Stimulated activated naive B cell treated with anti-CD40 and anti-IgM and Interleukin-4, amounts not matched to agents 10 μg/mL and 1 μg/mL and 100 μg/mL, for 72 hours (primary cell): ENCODE measurements around the gene CHRNB4.
"Not testable (repeated sequence)": the region's sequence is repeated elsewhere in the genome, so short reads cannot be mapped to it uniquely, and the experiment has no call there.

Source experiments
- ATAC-seq, 2 donors: fragments of 150-1000 bp; cut with Tn5 transposase; replicated peaks; 2 replicates each; pipeline ENCODE4 v1.10.0; 2021; ENCODE audit warnings: moderate library complexity in 1 of 2
- DNase-seq: peaks from one replicate; pipeline ENCODE4 v3.0.0; 2021
- H3K27ac Mint-ChIP-seq: one replicate; pipeline ENCODE4 v1.8.0; 2022; ENCODE audit warnings: mild to moderate bottlenecking, mixed read lengths
- H3K27me3 Mint-ChIP-seq, 2 donors: one replicate each; pipeline ENCODE4 v1.8.0; 2022; ENCODE audit warnings: mixed read lengths in 2 of 2
- H3K36me3 Mint-ChIP-seq, 2 donors: one replicate each; pipeline ENCODE4 v1.8.0; 2022; ENCODE audit warnings: mixed read lengths in 2 of 2, mild to moderate bottlenecking in 1 of 2
- H3K4me1 Mint-ChIP-seq, 2 donors: one replicate each; pipeline ENCODE4 v1.8.0; 2022; ENCODE audit warnings: mixed read lengths in 2 of 2, mild to moderate bottlenecking in 1 of 2
- H3K4me3 Mint-ChIP-seq, 2 donors: one replicate each; pipeline ENCODE4 v1.8.0; 2022; ENCODE audit warnings: mild to moderate bottlenecking in 2 of 2, mixed read lengths in 2 of 2, moderate library complexity in 1 of 2
- H3K9me3 Mint-ChIP-seq, 2 donors: one replicate each; pipeline ENCODE4 v1.8.0; 2022; ENCODE audit warnings: mixed read lengths in 2 of 2, mild to moderate bottlenecking in 1 of 2

The CHRNB4 gene, protein sequence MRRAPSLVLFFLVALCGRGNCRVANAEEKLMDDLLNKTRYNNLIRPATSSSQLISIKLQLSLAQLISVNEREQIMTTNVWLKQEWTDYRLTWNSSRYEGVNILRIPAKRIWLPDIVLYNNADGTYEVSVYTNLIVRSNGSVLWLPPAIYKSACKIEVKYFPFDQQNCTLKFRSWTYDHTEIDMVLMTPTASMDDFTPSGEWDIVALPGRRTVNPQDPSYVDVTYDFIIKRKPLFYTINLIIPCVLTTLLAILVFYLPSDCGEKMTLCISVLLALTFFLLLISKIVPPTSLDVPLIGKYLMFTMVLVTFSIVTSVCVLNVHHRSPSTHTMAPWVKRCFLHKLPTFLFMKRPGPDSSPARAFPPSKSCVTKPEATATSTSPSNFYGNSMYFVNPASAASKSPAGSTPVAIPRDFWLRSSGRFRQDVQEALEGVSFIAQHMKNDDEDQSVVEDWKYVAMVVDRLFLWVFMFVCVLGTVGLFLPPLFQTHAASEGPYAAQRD

DNA sequence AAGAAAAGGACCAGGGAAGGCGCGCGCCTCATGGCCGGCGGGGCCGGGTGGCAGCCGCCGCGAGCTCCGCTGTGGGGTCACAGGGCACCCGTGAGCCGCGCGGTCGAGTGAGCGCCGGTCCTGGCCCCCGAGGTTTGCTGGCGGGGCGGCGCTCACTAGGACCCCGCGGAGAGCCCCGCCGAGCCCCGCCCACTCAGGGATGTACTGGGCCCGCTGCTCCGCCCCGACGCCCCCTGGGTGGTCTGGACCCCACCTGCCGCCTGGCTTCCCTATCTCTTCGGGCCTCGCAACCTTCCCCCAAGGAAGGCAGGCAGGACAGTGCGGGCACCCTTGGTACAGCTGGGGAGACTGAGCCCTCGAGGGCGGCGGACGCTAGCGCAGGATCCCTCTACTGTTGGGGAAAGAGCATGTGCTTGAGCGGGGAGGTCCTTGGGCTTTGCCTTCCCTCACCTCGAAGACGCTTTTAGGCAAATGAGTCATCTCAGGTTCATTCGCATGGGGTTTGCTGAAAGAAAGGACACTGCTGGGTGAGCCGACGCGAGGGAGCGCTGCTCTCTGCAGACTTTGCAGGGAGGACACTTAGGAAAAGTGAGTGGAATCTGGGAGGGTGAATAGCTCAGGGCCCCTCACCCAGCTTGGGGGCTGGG is at the start of gene CHRNB4:
Gene CHRNB4 (minus strand): TSS at position 109 of the 647 bp plus-strand sequence. CDS start 77 bp downstream, at position 32.
- Mint-ChIP-seq H3K27ac (peak within 1 kb of the TSS; percentile 76), H3K9me3 (no peaks in the 10 kb centered on the region), H3K4me1 (peaks cover 11 to 12% of the 10 kb centered on the region in 2 donors), H3K36me3 (no peaks in the 10 kb centered on the region), H3K27me3 (peaks cover 11 to 16% of the 10 kb centered on the region in 2 donors), H3K4me3 (peak within 1 kb of the TSS; percentile 83)
- ATAC-seq (peak; percentile 69 to 75), DNase-seq (no peak)

DNA sequence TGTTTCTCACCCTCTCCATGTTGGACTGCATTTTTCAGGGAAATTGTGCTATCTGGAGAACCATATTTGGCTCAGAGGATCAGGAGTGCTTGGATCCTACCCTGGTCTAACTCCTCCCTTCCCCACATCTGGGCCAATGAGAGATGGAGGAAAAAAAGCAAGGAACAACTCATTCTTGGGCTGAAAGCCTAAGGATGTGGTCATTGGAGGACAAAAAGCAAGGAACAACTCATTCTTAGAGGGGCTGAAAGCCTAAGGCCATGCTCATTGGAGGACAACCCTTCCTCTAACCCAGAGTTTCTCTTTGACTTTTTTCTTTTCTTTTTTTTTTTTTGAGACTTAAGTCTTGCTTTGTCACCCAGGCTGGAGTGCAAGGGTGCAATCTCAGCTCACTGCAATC is 48.6 kb upstream of the CHRNB4 start:
- H3K36me3 Mint-ChIP-seq = no peaks in the 10 kb centered on the region
- H3K27me3 Mint-ChIP-seq = no peaks in the 10 kb centered on the region
- H3K27ac Mint-ChIP-seq = peak overlapping the region; percentile 56
- ATAC-seq (no peak), DNase-seq (no peak)
- H3K9me3 Mint-ChIP-seq = no peaks in the 10 kb centered on the region
- H3K4me1 Mint-ChIP-seq = peaks cover 4 to 11% of the 10 kb centered on the region in 2 donors
- H3K4me3 Mint-ChIP-seq = no peak overlapping the region

DNA sequence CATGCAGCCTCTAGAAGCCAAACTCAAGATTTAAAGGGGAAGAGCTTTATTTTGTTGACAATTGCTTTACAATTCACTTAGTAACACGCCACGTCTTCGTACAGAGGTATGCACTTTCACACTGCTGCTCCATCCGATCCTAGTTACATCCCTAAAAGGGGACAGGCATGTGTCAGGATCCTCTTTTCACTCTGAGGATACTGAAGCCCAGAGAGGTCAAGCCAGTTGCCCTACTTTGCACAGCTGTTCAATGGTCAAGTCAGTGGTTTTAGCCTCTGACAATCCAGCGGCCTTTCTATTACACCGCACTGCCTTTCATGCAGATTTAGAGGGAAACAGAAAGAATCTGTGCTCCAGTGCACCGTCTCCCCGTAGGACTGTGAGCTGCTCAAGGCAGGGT is 44.9 kb upstream of the CHRNB4 start:
- Mint-ChIP-seq H3K27me3 (no peaks in the 10 kb centered on the region), H3K27ac (no peak overlapping the region), H3K9me3 (no peaks in the 10 kb centered on the region), H3K4me1 (peaks cover 0 to 4% of the 10 kb centered on the region in 2 donors), H3K4me3 (no peak overlapping the region), H3K36me3 (no peaks in the 10 kb centered on the region)
- DNase-seq = no peak
- no peak for ATAC-seq

DNA sequence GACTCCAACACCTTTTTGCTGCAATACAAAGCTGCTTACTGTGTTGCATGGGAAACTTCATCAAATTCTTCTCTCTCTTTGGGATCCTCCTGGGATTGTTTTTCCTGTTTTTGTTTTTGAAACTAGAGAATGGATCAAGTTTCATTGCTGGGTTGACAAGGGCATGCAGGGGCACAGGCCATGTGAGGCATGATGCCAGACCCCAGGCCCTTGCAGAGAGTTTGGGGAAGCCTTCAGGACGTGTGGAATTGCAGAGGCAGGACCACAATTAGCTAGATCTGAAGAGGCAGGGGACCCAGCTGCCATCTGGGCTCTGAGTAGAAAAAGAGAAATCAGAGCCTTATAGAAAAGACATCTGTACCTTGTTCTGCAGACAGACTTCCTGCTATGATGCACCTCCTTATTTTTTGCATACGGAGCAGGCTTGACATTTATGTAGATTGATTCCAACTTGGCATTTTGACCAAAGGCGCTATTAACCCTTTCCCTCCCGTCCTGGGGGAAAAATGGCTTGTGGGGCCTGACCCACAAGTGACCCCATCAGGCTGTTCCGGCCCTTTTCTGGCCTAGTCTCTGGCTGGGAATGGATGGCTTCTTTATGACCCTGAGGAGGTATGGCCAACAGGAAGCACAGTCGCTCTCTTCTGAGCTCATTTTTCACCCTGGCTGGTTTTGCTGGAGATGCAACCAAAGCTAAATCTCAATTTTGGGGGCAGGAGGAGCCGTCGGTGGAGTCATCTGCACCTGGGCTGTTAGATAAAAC is 44.3 kb upstream of the CHRNB4 start:
- Mint-ChIP-seq H3K4me3 (no peak overlapping the region), H3K4me1 (peaks cover 2 to 4% of the 10 kb centered on the region in 2 donors), H3K27ac (no peak overlapping the region), H3K9me3 (no peaks in the 10 kb centered on the region), H3K36me3 (no peaks in the 10 kb centered on the region), H3K27me3 (no peaks in the 10 kb centered on the region)
- no peak for ATAC-seq
- DNase-seq = no peak

DNA sequence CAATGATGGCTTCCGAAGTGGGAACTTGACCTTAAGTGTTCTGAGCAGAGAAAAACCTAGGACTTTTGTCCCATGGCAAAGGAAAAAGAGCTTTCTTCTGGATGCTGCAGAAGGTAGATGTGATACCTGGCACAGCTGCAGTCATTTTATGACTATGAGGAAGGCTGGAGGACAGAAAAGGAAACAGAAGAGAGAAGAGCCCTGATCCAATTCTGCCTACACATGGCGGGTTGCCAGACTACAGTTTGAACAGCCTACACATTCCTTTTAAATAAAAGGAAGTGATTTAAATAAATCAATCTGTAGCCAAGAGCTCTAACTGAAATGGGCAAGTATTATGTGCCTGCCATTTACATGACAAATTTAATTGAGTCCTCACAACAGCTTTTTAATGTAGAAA is 43.6 kb upstream of the CHRNB4 start:
- ATAC-seq = no peak
- Mint-ChIP-seq H3K4me1 (peaks cover 3 to 6% of the 10 kb centered on the region in 2 donors), H3K27me3 (no peaks in the 10 kb centered on the region), H3K27ac (no peak overlapping the region), H3K4me3 (no peak overlapping the region), H3K9me3 (no peaks in the 10 kb centered on the region), H3K36me3 (no peaks in the 10 kb centered on the region)
- no peak for DNase-seq

DNA sequence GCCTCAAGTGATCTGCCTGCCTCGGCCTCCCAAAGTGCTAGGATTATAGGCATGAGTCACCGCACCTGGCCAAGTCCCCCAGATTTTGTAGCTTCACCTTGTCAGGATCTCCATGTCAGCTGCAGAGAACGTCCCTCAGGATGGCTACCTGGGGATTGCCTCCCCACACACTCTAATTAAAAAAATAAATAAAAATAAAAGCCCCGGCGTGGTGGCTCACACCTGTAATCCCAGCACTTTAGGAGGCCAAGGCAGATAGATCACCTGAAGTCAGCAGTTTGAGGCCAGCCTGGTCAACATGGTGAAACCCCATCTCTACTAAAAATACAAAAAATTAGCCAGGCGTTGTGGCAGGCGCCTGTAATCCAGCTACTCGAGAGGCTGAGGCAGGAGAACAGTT is 42.6 kb upstream of the CHRNB4 start:
- H3K4me1 Mint-ChIP-seq, H3K27me3 Mint-ChIP-seq, H3K27ac Mint-ChIP-seq, H3K36me3 Mint-ChIP-seq, H3K9me3 Mint-ChIP-seq, ATAC-seq, DNase-seq, H3K4me3 Mint-ChIP-seq: not testable (repeated sequence)

DNA sequence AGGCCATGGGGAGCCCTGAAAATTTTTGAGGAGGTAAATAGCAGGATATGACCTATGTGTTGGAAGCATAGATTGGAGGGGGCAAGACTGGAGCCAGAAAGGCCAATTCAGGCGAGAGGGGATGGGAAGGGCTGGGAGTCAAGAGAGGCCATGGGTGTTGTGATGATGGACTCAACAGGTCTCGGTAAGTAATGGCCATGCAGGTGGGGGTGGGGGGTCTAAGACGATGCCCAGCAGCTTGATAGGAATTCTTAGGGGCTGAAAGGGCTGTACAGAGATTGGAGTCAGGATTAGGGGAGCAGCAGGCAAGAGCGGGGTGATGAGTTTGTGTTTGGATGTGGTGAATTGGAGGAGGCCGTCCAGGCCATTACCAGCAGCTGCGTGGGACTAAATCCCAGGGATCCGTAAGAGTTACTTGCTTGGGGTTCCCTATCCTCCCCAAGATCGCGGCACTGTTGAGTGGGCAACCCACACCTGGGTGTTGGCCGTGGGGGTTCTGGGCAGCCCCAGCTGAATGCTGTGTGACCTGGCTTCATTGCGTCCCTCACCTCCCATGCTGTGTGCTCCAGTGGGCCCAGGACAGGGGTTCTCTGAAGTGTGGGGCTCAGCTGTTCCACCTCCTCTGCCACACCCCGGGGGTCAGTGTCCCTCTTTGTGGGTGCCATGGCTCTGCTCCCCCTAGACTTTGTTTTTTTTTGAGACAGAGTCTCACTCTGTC is 41.8 kb upstream of the CHRNB4 start:
- no peaks in the 10 kb centered on the region for H3K27me3 Mint-ChIP-seq
- no peak overlapping the region for H3K27ac Mint-ChIP-seq
- DNase-seq = no peak
- H3K36me3 Mint-ChIP-seq = no peaks in the 10 kb centered on the region
- no peak overlapping the region for H3K4me3 Mint-ChIP-seq
- ATAC-seq = no peak
- no peaks in the 10 kb centered on the region for H3K9me3 Mint-ChIP-seq
- H3K4me1 Mint-ChIP-seq = peaks cover 7 to 10% of the 10 kb centered on the region in 2 donors

DNA sequence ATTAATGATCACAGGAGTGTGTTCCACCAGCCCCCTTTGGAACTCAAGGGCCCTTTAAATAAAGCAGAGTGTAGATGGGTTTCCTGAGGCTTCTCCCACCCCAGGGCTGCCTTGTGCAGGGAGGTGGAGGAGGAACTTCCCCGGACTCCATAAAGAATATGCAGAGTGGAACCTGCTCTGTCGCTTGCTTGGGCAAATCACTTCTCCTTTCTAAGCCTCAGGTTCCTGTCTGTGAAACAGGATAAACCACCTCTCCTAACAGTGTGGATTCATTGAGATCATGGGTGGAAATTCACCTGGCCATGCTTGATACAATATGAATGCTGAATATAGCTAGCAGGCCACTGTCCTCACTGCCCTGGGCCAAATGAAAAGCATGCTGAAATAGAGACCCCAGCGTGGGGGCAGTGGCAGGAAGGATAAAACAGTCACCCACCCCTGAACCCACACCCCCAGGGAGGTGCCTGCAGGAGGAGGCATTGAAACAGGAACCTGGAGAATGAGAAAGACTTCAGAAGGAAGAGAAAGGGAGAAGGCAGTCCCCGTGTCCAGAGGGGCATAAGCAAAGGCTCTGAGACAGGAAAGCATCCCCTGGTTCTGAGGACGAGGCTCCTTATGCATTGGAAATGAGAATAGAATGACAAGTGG is 41.1 kb upstream of the CHRNB4 start:
- Mint-ChIP-seq H3K4me1 (peaks cover 9 to 10% of the 10 kb centered on the region in 2 donors), H3K27ac (no peak overlapping the region), H3K4me3 (no peak overlapping the region), H3K9me3 (no peaks in the 10 kb centered on the region), H3K36me3 (no peaks in the 10 kb centered on the region), H3K27me3 (no peaks in the 10 kb centered on the region)
- ATAC-seq = no peak
- no peak for DNase-seq

DNA sequence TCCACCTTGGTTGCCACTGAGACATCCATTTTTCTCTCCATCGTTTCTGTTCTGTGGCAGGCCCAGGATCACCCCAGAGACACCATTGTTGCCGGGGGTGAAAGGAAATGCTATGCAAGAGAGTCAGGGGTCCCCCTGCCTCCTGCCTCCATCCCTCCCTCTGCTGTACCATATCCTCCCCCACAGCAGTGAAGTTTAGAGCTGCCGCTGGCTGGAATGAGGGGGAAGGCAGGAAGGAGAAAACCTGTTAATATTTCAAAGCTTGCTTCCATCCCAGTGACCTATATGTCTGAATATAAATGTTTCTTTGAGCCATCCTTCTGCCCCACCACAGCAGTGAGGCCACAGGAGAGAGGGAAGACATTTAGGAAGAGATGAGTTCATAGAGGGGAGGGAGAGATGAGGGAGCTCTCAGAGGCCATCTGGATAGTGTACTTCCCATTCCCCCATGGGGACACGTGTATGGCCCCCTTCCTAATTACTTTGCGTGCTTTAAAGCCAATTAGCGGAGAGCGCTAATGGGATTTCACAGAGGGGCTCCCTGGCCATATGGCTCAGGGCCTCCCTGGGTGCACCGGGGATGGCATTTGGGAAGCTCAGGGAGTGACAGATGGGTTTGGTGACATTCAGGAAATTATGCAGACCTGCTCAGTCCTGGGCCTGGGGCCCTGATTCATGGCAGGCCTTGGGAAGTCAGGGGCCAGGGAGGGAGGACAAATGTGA is 40.4 kb upstream of the CHRNB4 start:
- no peak for DNase-seq
- H3K27ac Mint-ChIP-seq = no peak overlapping the region

DNA sequence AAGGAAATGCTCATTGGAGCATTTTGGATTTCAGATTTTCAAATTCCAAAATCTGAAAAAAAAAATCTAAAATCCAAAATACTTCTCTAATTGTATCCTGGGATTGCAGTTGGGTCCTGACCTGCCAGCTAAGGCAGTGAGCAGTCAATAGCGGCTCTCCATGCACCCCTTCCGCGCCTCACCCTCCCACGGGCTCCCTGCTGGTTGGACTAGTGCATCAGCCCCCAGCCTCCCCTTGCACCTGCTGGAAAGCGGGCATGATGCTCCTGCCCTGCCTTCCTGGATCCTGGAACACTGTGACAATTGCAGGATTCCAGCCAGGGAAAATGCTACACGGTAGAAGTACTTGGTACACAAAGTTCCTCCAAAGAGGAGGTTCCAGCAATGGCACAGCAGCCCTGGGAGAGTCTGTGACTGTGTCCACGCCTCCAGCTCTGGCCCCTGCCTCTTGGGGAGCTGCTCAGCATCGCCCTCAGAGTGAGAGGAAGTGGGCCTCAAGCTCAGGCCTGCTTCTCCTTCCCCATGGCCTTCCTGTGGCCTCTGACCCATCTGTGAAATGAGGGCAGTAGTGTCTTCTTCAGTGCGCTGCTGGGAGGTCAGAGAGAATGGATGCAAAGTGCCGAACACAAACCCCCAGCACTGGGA is 39.5 kb upstream of the CHRNB4 start:
- H3K4me3 Mint-ChIP-seq = no peak overlapping the region

More for the DNA sequence above, 40.4 kb upstream of the CHRNB4 start:
- no peaks in the 10 kb centered on the region for H3K9me3 Mint-ChIP-seq
- H3K27me3 Mint-ChIP-seq = no peaks in the 10 kb centered on the region
- no peaks in the 10 kb centered on the region for H3K36me3 Mint-ChIP-seq
- ATAC-seq = no peak
- peaks cover 9 to 10% of the 10 kb centered on the region in 2 donors for H3K4me1 Mint-ChIP-seq
- no peak overlapping the region for H3K4me3 Mint-ChIP-seq

DNA sequence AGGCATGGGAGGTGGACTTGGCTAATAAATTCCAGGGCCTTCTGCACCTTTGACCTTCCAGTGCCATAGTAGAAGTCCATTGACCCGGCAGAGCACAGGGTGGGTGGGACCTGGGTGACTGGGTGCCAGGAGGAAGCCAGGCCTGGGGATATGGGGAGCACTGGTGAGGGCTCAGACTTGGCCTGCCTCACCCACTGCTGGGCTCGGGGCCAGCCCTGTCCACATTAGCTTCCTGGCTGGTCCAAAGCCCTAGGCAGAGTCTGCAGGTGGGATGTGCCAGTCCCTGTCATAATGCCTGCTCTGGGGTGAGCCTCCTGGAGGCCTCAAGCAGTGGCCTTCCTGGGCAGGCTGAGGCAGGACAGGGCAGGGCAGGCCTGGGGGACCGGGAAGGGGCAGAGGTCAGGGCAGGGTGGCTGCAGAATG is 38.1 kb upstream of the CHRNB4 start:
- H3K4me3 Mint-ChIP-seq = no peak overlapping the region
- DNase-seq (no peak), ATAC-seq (no peak)
- no peak overlapping the region for H3K27ac Mint-ChIP-seq
- H3K4me1 Mint-ChIP-seq = peaks cover 6 to 9% of the 10 kb centered on the region in 2 donors
- H3K27me3 Mint-ChIP-seq = no peaks in the 10 kb centered on the region
- H3K36me3 Mint-ChIP-seq = no peaks in the 10 kb centered on the region
- no peaks in the 10 kb centered on the region for H3K9me3 Mint-ChIP-seq

More for the DNA sequence above, 39.5 kb upstream of the CHRNB4 start:
- H3K27me3 Mint-ChIP-seq = no peaks in the 10 kb centered on the region
- H3K4me1 Mint-ChIP-seq = peaks cover 9 to 10% of the 10 kb centered on the region in 2 donors
- ATAC-seq (peak in 1 of 2 donors; percentile 31), DNase-seq (no peak)
- no peaks in the 10 kb centered on the region for H3K36me3 Mint-ChIP-seq
- no peaks in the 10 kb centered on the region for H3K9me3 Mint-ChIP-seq
- H3K27ac Mint-ChIP-seq = no peak overlapping the region

DNA sequence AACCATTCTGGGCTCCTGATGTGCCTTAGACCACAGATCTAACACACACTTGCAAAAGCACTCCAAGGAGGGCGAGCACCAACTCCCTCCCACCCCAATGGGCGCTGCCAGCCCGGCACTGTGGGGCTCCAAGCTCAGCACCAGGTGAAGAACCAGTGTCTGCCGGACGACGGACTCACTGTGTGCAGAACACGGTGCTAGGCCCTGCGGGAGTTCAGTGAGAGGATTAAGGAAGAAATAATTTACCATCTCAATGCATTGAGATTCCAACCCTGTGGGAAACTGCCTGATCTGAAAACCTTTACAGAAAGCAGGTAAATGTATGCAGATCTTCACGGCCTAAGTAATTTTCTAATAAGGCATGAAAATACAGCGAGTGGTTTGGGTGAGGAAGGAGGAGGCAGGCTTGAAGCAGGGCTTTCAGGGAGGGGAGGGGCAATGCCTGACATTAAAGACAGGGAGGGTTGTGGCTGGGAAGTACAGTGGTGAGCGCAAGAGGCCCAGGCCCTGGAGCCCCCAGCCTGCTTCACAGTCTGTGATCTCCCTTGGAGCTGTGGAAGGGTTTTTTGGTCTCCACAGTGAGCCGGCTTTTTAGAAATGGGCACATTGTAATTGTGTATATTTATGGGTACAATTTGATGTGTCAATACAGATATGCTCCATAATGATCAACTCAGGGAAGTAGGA is 35.6 kb upstream of the CHRNB4 start:
- peaks cover 0 to 2% of the 10 kb centered on the region in 2 donors for H3K9me3 Mint-ChIP-seq
- ATAC-seq (no peak), DNase-seq (no peak)
- H3K4me1 Mint-ChIP-seq = peaks cover 6 to 9% of the 10 kb centered on the region in 2 donors
- no peak overlapping the region for H3K27ac Mint-ChIP-seq
- H3K36me3 Mint-ChIP-seq = no peaks in the 10 kb centered on the region
- no peaks in the 10 kb centered on the region for H3K27me3 Mint-ChIP-seq
- no peak overlapping the region for H3K4me3 Mint-ChIP-seq
